ENCODE results near the gene TAF7L. TPM values are rescaled to one million over a fixed set of nuclear protein-coding genes. Genes with fewer than 3 reads are reported as not detected.

TAF7L gene
- polyA plus RNA-seq, 1 experiment, result 0.13 TPM

DNA sequence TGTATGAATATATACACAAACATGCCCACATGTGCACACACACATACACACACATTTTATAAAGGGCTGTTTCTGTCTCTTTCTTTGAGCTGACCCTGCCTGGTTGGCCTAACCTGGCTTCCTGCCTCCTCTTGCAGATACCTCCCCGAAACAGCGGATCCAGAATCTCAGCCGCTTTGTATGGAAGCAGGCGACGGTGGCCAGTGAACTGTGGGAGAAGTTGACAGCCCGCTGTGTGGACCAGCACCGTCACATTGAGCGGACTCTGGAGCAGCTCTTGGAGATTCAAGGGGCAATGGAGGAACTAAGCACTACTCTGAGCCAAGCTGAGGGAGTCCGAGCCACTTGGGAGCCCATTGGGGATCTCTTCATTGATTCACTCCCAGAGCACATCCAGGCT, 49.6 kb downstream of the TAF7L start:
- H3K36me3 ChIP-seq (ENCODE audit: control insufficient read depth, insufficient read depth, low read length), result no peaks in the 10 kb centered on the region
- H3K27me3 ChIP-seq (ENCODE audit: control insufficient read depth, insufficient read depth, low read length), result no peaks in the 10 kb centered on the region
- no peak for DNase-seq (ENCODE audit: low read depth)
- no peak overlapping the region for H3K4me3 ChIP-seq (ENCODE audit: low read depth, low read length)
- CTCF ChIA-PET, result no interaction called here
- POLR2A ChIA-PET, result no interaction called here
- TF ChIP-seq, protein P1, sequence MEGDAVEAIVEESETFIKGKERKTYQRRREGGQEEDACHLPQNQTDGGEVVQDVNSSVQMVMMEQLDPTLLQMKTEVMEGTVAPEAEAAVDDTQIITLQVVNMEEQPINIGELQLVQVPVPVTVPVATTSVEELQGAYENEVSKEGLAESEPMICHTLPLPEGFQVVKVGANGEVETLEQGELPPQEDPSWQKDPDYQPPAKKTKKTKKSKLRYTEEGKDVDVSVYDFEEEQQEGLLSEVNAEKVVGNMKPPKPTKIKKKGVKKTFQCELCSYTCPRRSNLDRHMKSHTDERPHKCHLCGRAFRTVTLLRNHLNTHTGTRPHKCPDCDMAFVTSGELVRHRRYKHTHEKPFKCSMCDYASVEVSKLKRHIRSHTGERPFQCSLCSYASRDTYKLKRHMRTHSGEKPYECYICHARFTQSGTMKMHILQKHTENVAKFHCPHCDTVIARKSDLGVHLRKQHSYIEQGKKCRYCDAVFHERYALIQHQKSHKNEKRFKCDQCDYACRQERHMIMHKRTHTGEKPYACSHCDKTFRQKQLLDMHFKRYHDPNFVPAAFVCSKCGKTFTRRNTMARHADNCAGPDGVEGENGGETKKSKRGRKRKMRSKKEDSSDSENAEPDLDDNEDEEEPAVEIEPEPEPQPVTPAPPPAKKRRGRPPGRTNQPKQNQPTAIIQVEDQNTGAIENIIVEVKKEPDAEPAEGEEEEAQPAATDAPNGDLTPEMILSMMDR (IDR thresholded peaks at IDR 0.05; ENCODE audit: insufficient read depth, low read depth, low read length), result no peak

DNA sequence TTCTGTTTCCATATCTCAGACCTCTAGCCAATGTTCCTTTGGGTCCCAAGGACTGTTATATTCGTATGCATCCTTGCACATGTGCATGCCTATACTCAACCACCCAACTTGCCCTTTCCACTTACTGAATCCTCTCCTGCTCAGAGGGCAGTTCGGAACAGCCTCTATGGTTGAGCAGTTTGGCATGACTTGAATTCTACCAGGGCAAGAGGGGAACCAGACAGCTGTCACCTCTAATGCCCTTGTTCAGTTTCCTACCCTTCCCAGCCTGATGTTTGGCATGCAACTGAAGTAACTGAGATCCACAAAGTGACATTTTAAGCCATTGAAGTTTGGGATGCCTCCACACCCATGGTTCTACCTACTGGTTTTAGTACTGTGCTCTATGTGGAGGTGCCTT, 54.1 kb downstream of the TAF7L start:
- TF ChIP-seq, protein P1 (IDR thresholded peaks at IDR 0.05; ENCODE audit: insufficient read depth, low read depth, low read length), result no peak
- POLR2A ChIA-PET, result no interaction called here
- H3K4me3 ChIP-seq (ENCODE audit: low read depth, low read length), result no peak overlapping the region
- H3K27me3 ChIP-seq (ENCODE audit: control insufficient read depth, insufficient read depth, low read length), result no peaks in the 10 kb centered on the region
- no peaks in the 10 kb centered on the region for H3K36me3 ChIP-seq (ENCODE audit: control insufficient read depth, insufficient read depth, low read length)
- CTCF ChIA-PET, result interaction anchor here (0.6 kb wide), 1 partner anchor 203 kb away, joined by 3 read pairs; no protein-coding TSS in a partner anchor
- DNase-seq (ENCODE audit: low read depth), result no peak

DNA sequence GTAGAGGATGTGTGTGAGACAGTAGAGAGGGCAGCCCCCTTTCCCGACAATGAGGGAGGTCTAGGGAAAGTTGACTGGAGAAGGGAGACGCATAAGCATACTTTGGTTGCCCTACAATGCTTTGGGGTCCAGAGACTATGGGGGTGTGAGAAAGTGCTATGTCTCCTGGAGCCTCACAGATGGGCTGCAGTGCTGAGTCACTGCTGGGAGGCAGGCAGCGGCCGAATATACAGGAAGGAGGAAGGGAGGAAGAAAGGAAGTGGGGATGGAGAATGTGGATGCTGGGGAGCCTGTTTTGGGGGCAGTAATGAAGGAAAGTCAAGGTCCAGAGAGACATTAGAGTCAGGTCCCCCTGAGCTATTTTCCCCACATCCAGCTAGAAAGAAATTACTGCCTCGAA, 58.8 kb downstream of the TAF7L start:
- POLR2A ChIA-PET, result no interaction called here
- TF ChIP-seq, protein P1 (IDR thresholded peaks at IDR 0.05; ENCODE audit: insufficient read depth, low read depth, low read length), result no peak
- CTCF ChIA-PET, result no interaction called here
- no peak overlapping the region for H3K4me3 ChIP-seq (ENCODE audit: low read depth, low read length)
- no peak for DNase-seq (ENCODE audit: low read depth)
- no peaks in the 10 kb centered on the region for H3K27me3 ChIP-seq (ENCODE audit: control insufficient read depth, insufficient read depth, low read length)
- no peaks in the 10 kb centered on the region for H3K36me3 ChIP-seq (ENCODE audit: control insufficient read depth, insufficient read depth, low read length)

DNA sequence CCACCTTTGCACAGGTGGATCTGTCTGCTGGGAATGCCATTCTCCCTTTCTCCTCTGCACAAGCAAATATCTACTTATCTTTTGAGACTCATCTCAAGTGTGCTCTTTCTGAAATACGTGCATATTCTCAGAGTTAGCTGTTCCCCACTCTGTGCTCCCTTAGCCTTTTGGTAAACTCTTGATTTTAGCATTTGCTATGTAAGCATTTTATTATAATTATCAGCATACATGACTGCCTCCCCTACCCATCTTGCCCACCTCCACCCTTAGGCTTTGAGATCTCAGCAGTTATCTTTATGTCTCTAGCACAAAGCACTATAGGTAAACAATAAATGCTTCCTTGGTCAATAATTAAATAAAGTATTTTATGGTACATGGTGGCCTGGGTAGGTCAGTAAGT, 60.1 kb downstream of the TAF7L start:
- DNase-seq (ENCODE audit: low read depth), result no peak
- TF ChIP-seq, protein P1 (IDR thresholded peaks at IDR 0.05; ENCODE audit: insufficient read depth, low read depth, low read length), result no peak
- POLR2A ChIA-PET, result no interaction called here
- H3K4me3 ChIP-seq (ENCODE audit: low read depth, low read length), result no peak overlapping the region
- H3K27me3 ChIP-seq (ENCODE audit: control insufficient read depth, insufficient read depth, low read length), result no peaks in the 10 kb centered on the region
- CTCF ChIA-PET, result no interaction called here
- no peaks in the 10 kb centered on the region for H3K36me3 ChIP-seq (ENCODE audit: control insufficient read depth, insufficient read depth, low read length)

DNA sequence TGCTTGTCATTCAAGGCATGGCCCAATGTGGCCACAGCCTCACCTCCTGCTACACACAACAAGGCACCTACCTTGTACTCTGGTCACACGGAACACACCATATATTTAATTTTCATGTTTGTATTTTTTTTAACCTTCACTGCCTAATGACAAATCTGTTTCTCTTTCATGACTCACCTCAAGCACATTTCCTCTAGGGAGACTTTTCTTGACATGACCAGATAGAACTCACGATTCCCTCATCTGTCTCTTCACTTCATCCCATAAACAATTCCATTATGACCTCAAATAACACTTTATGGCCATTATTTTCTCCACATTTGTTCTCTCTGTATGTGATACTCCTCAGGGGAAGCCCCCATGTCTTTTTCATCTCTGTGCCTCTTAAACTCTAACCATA, 60.5 kb downstream of the TAF7L start:
- TF ChIP-seq, protein P1 (IDR thresholded peaks at IDR 0.05; ENCODE audit: insufficient read depth, low read depth, low read length), result no peak
- no peak overlapping the region for H3K4me3 ChIP-seq (ENCODE audit: low read depth, low read length)
- ChIA-PET POLR2A (no interaction called here), CTCF (no interaction called here)
- H3K27me3 ChIP-seq (ENCODE audit: control insufficient read depth, insufficient read depth, low read length), result no peaks in the 10 kb centered on the region
- DNase-seq (ENCODE audit: low read depth), result no peak
- no peaks in the 10 kb centered on the region for H3K36me3 ChIP-seq (ENCODE audit: control insufficient read depth, insufficient read depth, low read length)

Data from BJ (cell line).